Hepatocyte (in vitro differentiated cells): ENCODE measurements around the gene SP8. TPM values are rescaled to one million over a fixed set of nuclear protein-coding genes. Genes with fewer than 3 reads are reported as not detected.

ENCODE experiments used
- DNase-seq: peaks from one replicate; pipeline ENCODE4 v3.0.0-alpha.2; 2016; ENCODE audit warnings: low spot score
- H2AFZ ChIP-seq: fragments of 200-600 bp; sonication (generic); 2 replicates; pipeline ENCODE4 v1.6.0; 2016; ENCODE audit warnings: antibody characterized with exemption, mild to moderate bottlenecking
- H3K27ac ChIP-seq: fragments of 200-600 bp; sonication (generic); 2 replicates; pipeline ENCODE4 v1.5.1; 2016; ENCODE audit warnings: mild to moderate bottlenecking
- H3K27me3 ChIP-seq: fragments of 200-600 bp; sonication (generic); 2 replicates; pipeline ENCODE4 v1.6.1; 2016
- H3K36me3 ChIP-seq: fragments of 200-600 bp; sonication (generic); replicated peaks from 2 replicates; pipeline ENCODE4 v1.5.1; 2016; ENCODE audit warnings: low read depth; ENCODE audit not compliant: insufficient read depth
- H3K4me1 ChIP-seq: fragments of 200-600 bp; sonication (generic); 2 replicates; pipeline ENCODE4 v1.5.1; 2016; ENCODE audit warnings: mild to moderate bottlenecking, moderate library complexity; ENCODE audit not compliant: insufficient read depth
- H3K4me2 ChIP-seq: fragments of 200-600 bp; sonication (generic); 2 replicates; pipeline ENCODE4 v1.6.0; 2016
- H3K4me3 ChIP-seq: fragments of 200-600 bp; sonication (generic); 2 replicates; pipeline ENCODE4 v1.5.1; 2016; ENCODE audit warnings: mild to moderate bottlenecking
- H3K79me2 ChIP-seq: fragments of 200-600 bp; sonication (generic); 2 replicates; pipeline ENCODE4 v1.6.0; 2017; ENCODE audit warnings: mild to moderate bottlenecking
- H3K9me2 ChIP-seq: fragments of 200-600 bp; sonication (generic); replicated peaks from 2 replicates; pipeline ENCODE4 v1.6.0; 2017; ENCODE audit warnings: mild to moderate bottlenecking; ENCODE audit not compliant: insufficient read depth
- H3K9me3 ChIP-seq: fragments of 200-600 bp; sonication (generic); 2 replicates; pipeline ENCODE4 v1.5.1; 2016; ENCODE audit warnings: low read depth, mild to moderate bottlenecking
- H4K20me1 ChIP-seq: fragments of 200-600 bp; sonication (generic); 2 replicates; pipeline ENCODE4 v1.6.0; 2016; ENCODE audit warnings: mild to moderate bottlenecking; ENCODE audit not compliant: insufficient read depth, poor library complexity, severe bottlenecking
- EZH2 ChIP-seq: fragments of 200-600 bp; sonication (generic); IDR thresholded peaks from 2 replicates; pipeline ENCODE4 v1.6.1; 2016; ENCODE audit warnings: antibody characterized with exemption, mild to moderate bottlenecking, borderline replicate concordance
- EZH2phosphoT487 ChIP-seq: fragments of 200-600 bp; sonication (generic); IDR thresholded peaks from one replicate; pipeline ENCODE4 v1.6.1; 2018; ENCODE audit warnings: antibody characterized with exemption, mild to moderate bottlenecking, low read depth, moderate library complexity; ENCODE audit not compliant: unreplicated experiment, severe bottlenecking
- WGBS: methylation state at CpG from one replicate; pipeline ENCODE4 v1.1.6; 2016; ENCODE audit warnings: low lambda C conversion rate; ENCODE audit errors: missing lambda C conversion rate; 5-methylcytosine and 5-hydroxymethylcytosine counted together
- polyA plus RNA-seq: library from polyadenylated mRNA; unstranded; fragments of >200 nt; fragmentation: Nextera tagmentation; extraction: Ambion mirVana; gene quantifications from 2 replicates; pipeline ENCODE4 v1.2.1, GENCODE V29; 2016
- total RNA-seq: library from RNA; depleted of rRNA; stranded (reverse); fragments of >200 nt; gene quantifications from 2 replicates; pipeline ENCODE4 v1.2.3, GENCODE V29; 2014
- TF ChIP-seq, protein P1 (sequence below): fragments of 200-600 bp; sonication (generic); IDR thresholded peaks from 2 replicates; pipeline ENCODE4 v1.5.1; 2016; ENCODE audit warnings: antibody characterized with exemption, mild to moderate bottlenecking; ENCODE audit not compliant: poor library complexity

The SP8 gene
- total and polyA plus RNA-seq, 2 experiments from 2014 or later = 0.04 to 1.0 TPM

DNA sequence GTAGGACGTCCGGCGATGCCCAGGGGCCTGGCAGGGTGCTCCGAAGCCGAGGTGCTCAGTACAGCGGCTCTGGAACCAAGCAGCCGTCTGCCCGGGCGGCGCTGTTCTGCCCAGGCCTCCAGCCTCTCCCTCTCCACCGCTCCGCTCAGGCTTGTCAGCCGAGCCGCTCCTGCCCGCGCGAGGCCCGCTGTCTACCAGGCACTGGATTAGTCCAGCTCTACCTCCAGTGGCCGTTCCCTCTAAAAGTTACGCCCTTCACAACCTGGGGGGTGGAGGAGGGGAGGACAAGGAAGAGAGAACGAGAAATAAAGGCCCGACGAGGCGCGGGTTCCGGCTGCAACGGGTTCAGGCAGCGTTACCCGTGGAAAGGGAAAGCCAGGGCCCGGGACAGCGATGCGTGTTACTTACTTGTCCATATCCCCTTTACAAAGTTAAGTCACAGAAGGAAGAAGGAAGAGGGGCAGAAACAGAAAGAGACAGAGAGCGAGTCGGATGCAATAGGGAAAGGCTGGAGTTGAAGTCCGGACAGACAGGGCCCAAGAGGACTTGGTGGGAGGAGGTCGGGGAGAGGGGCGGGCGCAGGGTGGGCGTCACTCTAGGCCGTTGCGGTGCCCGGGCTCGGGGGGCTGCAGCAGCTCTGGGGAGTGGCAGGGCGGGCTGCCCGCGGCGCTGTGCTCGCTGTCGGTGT is 2.8 kb downstream of the SP8 start:
- WGBS = 1% methylated on average over 29 of the region's 49 CpGs
- H3K27me3 ChIP-seq = peaks cover 99% of the 10 kb centered on the region
- peaks cover 29% of the 10 kb centered on the region for H3K4me1 ChIP-seq
- H3K9me3 ChIP-seq = no peaks in the 10 kb centered on the region
- H3K4me3 ChIP-seq = no peak overlapping the region
- no peaks in the 10 kb centered on the region for H3K36me3 ChIP-seq
- no peaks in the 10 kb centered on the region for H4K20me1 ChIP-seq
- peak overlapping the region; percentile 82 for H2AFZ ChIP-seq
- H3K27ac ChIP-seq = no peak overlapping the region
- peak; percentile 66 for DNase-seq
- no peaks in the 10 kb centered on the region for H3K9me2 ChIP-seq
- no peaks in the 10 kb centered on the region for H3K79me2 ChIP-seq
- peak overlapping the region; percentile 86 for H3K4me2 ChIP-seq
- TF ChIP-seq, protein P1, sequence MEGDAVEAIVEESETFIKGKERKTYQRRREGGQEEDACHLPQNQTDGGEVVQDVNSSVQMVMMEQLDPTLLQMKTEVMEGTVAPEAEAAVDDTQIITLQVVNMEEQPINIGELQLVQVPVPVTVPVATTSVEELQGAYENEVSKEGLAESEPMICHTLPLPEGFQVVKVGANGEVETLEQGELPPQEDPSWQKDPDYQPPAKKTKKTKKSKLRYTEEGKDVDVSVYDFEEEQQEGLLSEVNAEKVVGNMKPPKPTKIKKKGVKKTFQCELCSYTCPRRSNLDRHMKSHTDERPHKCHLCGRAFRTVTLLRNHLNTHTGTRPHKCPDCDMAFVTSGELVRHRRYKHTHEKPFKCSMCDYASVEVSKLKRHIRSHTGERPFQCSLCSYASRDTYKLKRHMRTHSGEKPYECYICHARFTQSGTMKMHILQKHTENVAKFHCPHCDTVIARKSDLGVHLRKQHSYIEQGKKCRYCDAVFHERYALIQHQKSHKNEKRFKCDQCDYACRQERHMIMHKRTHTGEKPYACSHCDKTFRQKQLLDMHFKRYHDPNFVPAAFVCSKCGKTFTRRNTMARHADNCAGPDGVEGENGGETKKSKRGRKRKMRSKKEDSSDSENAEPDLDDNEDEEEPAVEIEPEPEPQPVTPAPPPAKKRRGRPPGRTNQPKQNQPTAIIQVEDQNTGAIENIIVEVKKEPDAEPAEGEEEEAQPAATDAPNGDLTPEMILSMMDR = peak; percentile 18
- peak; percentile 29 for TF ChIP-seq EZH2
- TF ChIP-seq EZH2phosphoT487 = peak; percentile 73

GRCh38 chr7:20783125-20783699 is 3.5 kb downstream of the SP8 start:
- no peaks in the 10 kb centered on the region for H3K9me3 ChIP-seq

DNA sequence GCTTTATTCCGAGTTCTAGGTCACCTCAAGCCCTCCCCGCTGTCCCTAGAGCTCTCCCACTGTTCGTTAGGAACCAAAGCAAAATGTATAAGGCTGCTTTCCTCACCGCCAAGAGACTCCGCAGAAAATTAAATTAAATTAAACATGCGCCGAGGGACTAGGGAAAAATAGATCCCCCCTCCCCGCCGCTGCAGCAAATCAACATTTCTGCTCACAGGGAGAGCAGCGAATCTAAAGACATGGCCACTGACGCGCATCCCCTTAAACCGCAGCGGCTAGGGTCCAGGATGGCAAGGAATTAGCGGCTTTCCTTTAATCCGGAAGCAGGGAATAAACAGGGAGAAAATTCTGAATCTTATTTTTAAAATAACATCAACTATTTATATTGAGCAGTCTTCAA is 7.6 kb downstream of the SP8 start:
- H3K4me2 ChIP-seq = peak overlapping the region; percentile 97
- H3K9me2 ChIP-seq = no peaks in the 10 kb centered on the region

More at GRCh38 chr7:20783125-20783699, 3.5 kb downstream of the SP8 start:
- H3K79me2 ChIP-seq = no peaks in the 10 kb centered on the region
- H3K4me3 ChIP-seq = no peak overlapping the region
- H3K4me1 ChIP-seq = peaks cover 29% of the 10 kb centered on the region
- H4K20me1 ChIP-seq = no peaks in the 10 kb centered on the region
- no peak overlapping the region for H3K27ac ChIP-seq
- peaks cover 99% of the 10 kb centered on the region for H3K27me3 ChIP-seq
- no peaks in the 10 kb centered on the region for H3K36me3 ChIP-seq
- TF ChIP-seq EZH2phosphoT487 = no peak
- TF ChIP-seq, protein P1 = no peak
- TF ChIP-seq EZH2 = peak; percentile 78
- 13% methylated on average over 15 of the region's 15 CpGs for WGBS
- peak overlapping the region; percentile 86 for H3K4me2 ChIP-seq
- H2AFZ ChIP-seq = peak overlapping the region; percentile 17
- H3K9me2 ChIP-seq = no peaks in the 10 kb centered on the region
- no peak for DNase-seq

More for the DNA sequence above, 7.6 kb downstream of the SP8 start:
- Histone ChIP-seq H3K79me2 (no peaks in the 10 kb centered on the region), H3K4me1 (peaks cover 4% of the 10 kb centered on the region), H4K20me1 (no peaks in the 10 kb centered on the region), H2AFZ (no peak overlapping the region), H3K27me3 (peaks cover 97% of the 10 kb centered on the region), H3K4me3 (no peak overlapping the region), H3K27ac (no peak overlapping the region), H3K36me3 (no peaks in the 10 kb centered on the region), H3K9me3 (no peaks in the 10 kb centered on the region)
- DNase-seq = no peak
- peak; percentile 78 for TF ChIP-seq EZH2
- no peak for TF ChIP-seq EZH2phosphoT487
- TF ChIP-seq, protein P1 = no peak
- WGBS = 21% methylated on average over 16 of the region's 16 CpGs
